Ovary (tissue), 9 donors: Measurements from ENCODE around the gene SPATA45. TPM values are rescaled to one million over a fixed set of nuclear protein-coding genes. Genes with fewer than 3 reads are reported as not detected.

Source experiments
- DNase-seq, 5 donors: peaks; one replicate each; pipeline ENCODE4 v3.0.0-alpha.2; 2019 to 2020
- H3K27ac ChIP-seq, 2 donors: fragments of 200-600 bp; one replicate each; pipeline versions ENCODE4 v1.5.1 to v1.8.0; 2019 to 2022
- H3K27me3 ChIP-seq: fragments of 200-600 bp; one replicate; pipeline ENCODE4 v1.8.0; 2022
- H3K36me3 ChIP-seq: fragments of 200-600 bp; sonication (generic); one replicate; pipeline ENCODE4 v1.5.1; 2019
- H3K4me1 ChIP-seq: one replicate; pipeline ENCODE4 v1.8.1; 2013; ENCODE audit warnings: mild to moderate bottlenecking, moderate library complexity; ENCODE audit not compliant: insufficient read depth
- H3K4me3 ChIP-seq: fragments of 200-600 bp; sonication (generic); one replicate; pipeline ENCODE4 v1.5.1; 2017
- H3K9me3 ChIP-seq, 2 donors: fragments of 200-600 bp in 1 of 2; sonication (generic) in 1 of 2; one replicate each; pipeline versions ENCODE4 v1.5.1 to v1.8.1; 2013 to 2019; ENCODE audit warnings: mild to moderate bottlenecking in 1 of 2, moderate library complexity in 1 of 2
- EP300 ChIP-seq: sonication (generic); formaldehyde crosslinking; IDR thresholded peaks from one replicate; pipeline ENCODE4 v1.6.1; 2017; ENCODE audit warnings: antibody characterized with exemption
- POLR2A ChIP-seq: fragments of 450-650 bp; IDR thresholded peaks from one replicate; pipeline ENCODE4 v1.6.1; 2017; ENCODE audit warnings: antibody characterized with exemption, mild to moderate bottlenecking, moderate library complexity
- WGBS, 3 donors: extraction: QIAGEN DNeasy Blood & Tissue Kit in 1 of 3; methylation state at CpG; one replicate each; pipeline versions ENCODE4 v1.1.5 to v1.1.7; 2013 to 2017; 5-methylcytosine and 5-hydroxymethylcytosine counted together
- intact Hi-C, 4 donors: fragments of 100-400 bp; cut with DNase I; formaldehyde crosslinking; loops; one replicate each; pipeline versions ENCODE4 v1.11.0 to v1.15.1; 2022 to 2023
- polyA plus RNA-seq, 2 donors: library from polyadenylated mRNA; stranded (reverse); fragments of 200-250 nt in 1 of 2; fragments of 350-450 nt in 1 of 2; fragmentation: Illumina TruSeq in 1 of 2; extraction: RNeasy Lipid Tissue Mini Kit (QIAGEN cat#74804) in 1 of 2; gene quantifications; one replicate each; pipeline ENCODE4 v1.2.3, GENCODE V29; 2013 to 2014
- small RNA-seq: library from RNA; depleted of rRNA; stranded (forward); fragments of <200 nt; gene quantifications from one replicate; pipeline ENCODE3, GENCODE V24; 2016
- total RNA-seq, 7 donors: library from RNA; depleted of rRNA in 2 of 7; stranded (reverse); fragments of >200 nt in 2 of 7; fragmentation: NEBNext Ultra II Directional in 3 of 7; extraction: Animal tissue kit (Norgen Biotek cat#: 25700) in 3 of 7; gene quantifications; one replicate each; pipeline versions ENCODE4 v1.1.0 to v1.2.4, GENCODE V29; 2016 to 2023
- TF ChIP-seq, protein P1 (sequence below), 3 donors: fragments of 450-650 bp in 2 of 3; fragments of 200-600 bp in 1 of 3; IDR thresholded peaks; one replicate each; pipeline versions ENCODE4 v1.5.1 to v1.8.0; 2016 to 2022; ENCODE audit warnings: antibody characterized with exemption in 3 of 3, mild to moderate bottlenecking in 1 of 3
- donor health status: DM: no; HTN: no; CAD: no; lungs with moderate emphysema.
- donor health status: DM: no; HTN: no; CAD: no.
- donor health status: Bipolar disorder and iron deficiency.
- donor health status: DM: yes; HTN: yes; CAD: no.
- donor health status: DM: no; HTN: no; CAD: no.
- donor health status: DM: yes; HTN: yes; CAD: no.

SPATA45 gene
- total and polyA plus RNA-seq, 9 donors: not detected

DNA sequence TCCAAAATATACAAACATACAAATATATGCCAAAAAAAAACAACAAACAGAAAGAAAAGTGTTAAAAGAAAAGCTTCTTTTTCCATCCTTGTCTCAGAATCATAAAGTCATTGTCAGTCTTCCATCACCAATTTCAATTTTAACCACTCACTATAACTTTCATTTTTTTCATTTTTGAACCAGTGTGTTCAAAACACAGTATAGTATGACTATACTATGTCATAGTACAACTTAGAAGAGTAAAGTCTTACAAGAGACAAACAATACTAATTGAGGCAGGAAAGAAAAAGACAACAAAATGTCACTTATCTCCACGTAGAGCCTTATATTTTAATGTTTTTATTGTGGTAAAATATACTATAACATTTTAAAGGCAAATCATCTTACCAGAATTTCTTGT, 63.5 kb downstream of the SPATA45 start:
- no peak overlapping the region for H3K4me3 ChIP-seq
- TF ChIP-seq EP300 (no peak), POLR2A (no peak)
- TF ChIP-seq, protein P1, sequence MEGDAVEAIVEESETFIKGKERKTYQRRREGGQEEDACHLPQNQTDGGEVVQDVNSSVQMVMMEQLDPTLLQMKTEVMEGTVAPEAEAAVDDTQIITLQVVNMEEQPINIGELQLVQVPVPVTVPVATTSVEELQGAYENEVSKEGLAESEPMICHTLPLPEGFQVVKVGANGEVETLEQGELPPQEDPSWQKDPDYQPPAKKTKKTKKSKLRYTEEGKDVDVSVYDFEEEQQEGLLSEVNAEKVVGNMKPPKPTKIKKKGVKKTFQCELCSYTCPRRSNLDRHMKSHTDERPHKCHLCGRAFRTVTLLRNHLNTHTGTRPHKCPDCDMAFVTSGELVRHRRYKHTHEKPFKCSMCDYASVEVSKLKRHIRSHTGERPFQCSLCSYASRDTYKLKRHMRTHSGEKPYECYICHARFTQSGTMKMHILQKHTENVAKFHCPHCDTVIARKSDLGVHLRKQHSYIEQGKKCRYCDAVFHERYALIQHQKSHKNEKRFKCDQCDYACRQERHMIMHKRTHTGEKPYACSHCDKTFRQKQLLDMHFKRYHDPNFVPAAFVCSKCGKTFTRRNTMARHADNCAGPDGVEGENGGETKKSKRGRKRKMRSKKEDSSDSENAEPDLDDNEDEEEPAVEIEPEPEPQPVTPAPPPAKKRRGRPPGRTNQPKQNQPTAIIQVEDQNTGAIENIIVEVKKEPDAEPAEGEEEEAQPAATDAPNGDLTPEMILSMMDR (IDR thresholded peaks at IDR 0.05): no peak
- DNase-seq: no peak
- intact Hi-C loops: loop anchor here in 1 of 4 donors (10.0 kb wide), 1 partner anchor 119 kb away; no protein-coding TSS in a partner anchor
- H3K36me3 ChIP-seq: no peaks in the 10 kb centered on the region
- WGBS, 3 donors: 52 to 55% (median 53%) methylated on average over 1 of the region's 1 CpG
- no peak overlapping the region for H3K27ac ChIP-seq
- no peaks in the 10 kb centered on the region for H3K27me3 ChIP-seq
- H3K4me1 ChIP-seq: no peaks in the 10 kb centered on the region
- no peaks in the 10 kb centered on the region for H3K9me3 ChIP-seq

DNA sequence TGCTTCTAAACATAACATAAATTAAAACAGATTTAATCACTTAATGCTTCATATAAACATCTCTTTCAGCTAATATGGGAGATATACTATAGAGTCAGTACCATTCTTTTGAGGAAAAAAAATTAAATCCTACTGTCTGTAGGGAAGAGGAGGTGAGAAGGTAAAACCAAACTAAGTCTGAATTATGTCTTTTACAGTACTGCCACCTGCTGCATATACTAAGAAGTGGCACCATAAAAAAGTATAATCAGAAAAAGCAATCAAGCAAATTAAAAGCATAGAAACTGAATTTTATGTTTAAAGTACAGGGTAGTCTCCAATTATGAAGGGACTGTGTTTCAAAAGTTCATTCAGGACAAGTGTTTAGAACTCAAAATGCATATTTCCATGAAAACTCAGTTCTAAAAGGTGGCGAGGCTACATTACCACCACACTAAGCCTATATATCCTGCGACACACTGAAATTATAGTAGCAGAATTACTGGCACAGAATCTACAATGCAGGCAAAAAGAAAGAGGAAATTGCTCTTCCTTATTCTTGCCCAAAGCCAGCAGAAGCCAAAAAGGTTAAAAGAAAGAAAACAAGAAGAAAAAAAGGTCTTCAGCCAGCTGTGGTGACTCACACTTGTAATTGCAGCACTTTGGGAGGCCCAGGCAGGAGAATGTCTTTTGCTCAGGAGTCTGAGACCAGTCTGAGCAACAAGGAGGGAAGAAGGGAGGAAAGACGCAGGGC, 64.9 kb downstream of the SPATA45 start:
- 92 to 96% (median 96%) methylated on average over 3 of the region's 3 CpGs for WGBS, 3 donors
- no peaks in the 10 kb centered on the region for H3K36me3 ChIP-seq
- H3K4me1 ChIP-seq: no peaks in the 10 kb centered on the region
- TF ChIP-seq POLR2A: no peak
- TF ChIP-seq, protein P1 (IDR thresholded peaks at IDR 0.05): peak in 1 of 3 donors; percentile 26
- H3K4me3 ChIP-seq: no peak overlapping the region
- no peaks in the 10 kb centered on the region for H3K9me3 ChIP-seq
- intact Hi-C loops: loop anchor here in 1 of 4 donors (10.0 kb wide), 1 partner anchor 118 kb away; no protein-coding TSS in a partner anchor
- no peak overlapping the region for H3K27ac ChIP-seq
- H3K27me3 ChIP-seq: no peaks in the 10 kb centered on the region
- no peak for DNase-seq

DNA sequence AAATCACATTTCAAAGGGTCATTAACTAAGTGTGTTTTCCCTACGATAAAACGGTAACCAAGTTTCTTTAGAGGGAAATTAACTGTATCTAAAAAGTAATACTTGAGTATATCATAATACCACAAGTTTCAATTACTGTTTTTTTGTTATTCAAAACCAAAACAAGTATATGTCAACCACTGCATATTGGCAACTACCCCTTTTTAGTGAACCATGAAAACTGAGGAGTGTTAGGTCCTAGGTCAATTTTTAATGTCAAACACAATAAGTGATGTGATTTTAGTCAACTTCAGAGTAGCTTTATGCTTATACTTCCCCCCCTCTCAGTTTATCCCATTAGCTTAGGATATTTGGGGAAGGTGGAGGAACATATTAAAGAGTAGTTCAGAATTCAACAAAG, 66.2 kb downstream of the SPATA45 start:
- H3K27me3 ChIP-seq: no peaks in the 10 kb centered on the region
- no peak overlapping the region for H3K4me3 ChIP-seq
- 90 to 95% (median 91%) methylated on average over 2 of the region's 2 CpGs for WGBS, 3 donors
- H3K4me1 ChIP-seq: no peaks in the 10 kb centered on the region
- DNase-seq: no peak
- TF ChIP-seq EP300: no peak
- TF ChIP-seq, protein P1 (IDR thresholded peaks at IDR 0.05): no peak
- no peak for TF ChIP-seq POLR2A
- intact Hi-C loops: loop anchor here in 1 of 4 donors (10.0 kb wide), 1 partner anchor 116 kb away; no protein-coding TSS in a partner anchor
- H3K36me3 ChIP-seq: no peaks in the 10 kb centered on the region
- no peaks in the 10 kb centered on the region for H3K9me3 ChIP-seq
- H3K27ac ChIP-seq: no peak overlapping the region

DNA sequence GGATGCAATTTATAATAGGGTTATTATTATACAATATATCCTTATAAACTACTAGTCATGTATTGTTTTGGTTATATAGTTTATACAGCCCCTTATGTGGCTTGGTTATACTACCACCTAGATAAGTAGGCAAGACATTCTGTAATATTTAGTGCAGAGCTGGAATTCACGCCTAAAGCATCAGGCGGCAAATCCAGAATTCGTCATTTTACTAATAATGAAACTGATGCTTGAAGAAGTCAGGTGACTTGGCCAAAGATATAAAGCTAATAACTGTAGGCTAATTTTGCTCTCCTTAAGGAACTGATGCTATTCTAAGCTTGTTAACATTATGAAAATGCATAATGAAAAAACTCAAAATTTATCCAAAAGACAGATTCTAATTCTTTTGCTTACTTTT, 66.7 kb downstream of the SPATA45 start:
- Histone ChIP-seq H3K27me3 (no peaks in the 10 kb centered on the region), H3K4me3 (no peak overlapping the region), H3K36me3 (no peaks in the 10 kb centered on the region), H3K4me1 (no peaks in the 10 kb centered on the region), H3K27ac (no peak overlapping the region), H3K9me3 (no peaks in the 10 kb centered on the region)
- DNase-seq: no peak
- intact Hi-C loops: loop anchor here in 1 of 4 donors (10.0 kb wide), 1 partner anchor 116 kb away; no protein-coding TSS in a partner anchor
- WGBS, 3 donors: 95 to 97% (median 97%) methylated on average over 3 of the region's 3 CpGs
- TF ChIP-seq EP300 (no peak), POLR2A (no peak)
- TF ChIP-seq, protein P1 (IDR thresholded peaks at IDR 0.05): no peak

Small RNA genes within 50 kb of the gene (small RNA-seq; reads per million reads assigned to genes)
- not detected for gene AC104333.1
- gene AC104333.2: not detected

Other genes starting within 250 kb of the SPATA45 start
- gene ATF3, start 238.9 kb downstream of the SPATA45 start, total RNA-seq: 100 to 1,000 TPM in 1 of 7 donors, 10 to 100 TPM in 3, 1 to 10 TPM in 3; 2.9 to 132 (median 19.4) TPM
- gene ATF3, start 238.9 kb downstream of the SPATA45 start, polyA plus RNA-seq: 10 to 100 TPM in 1 of 2 donors, 1 to 10 TPM in 1; 5.1 to 29.2 TPM
- 1 to 10 TPM in 6 of 7 donors, under 1 TPM in 1; 0.71 to 4.2 (median 2.1) TPM for gene BATF3, start 147.8 kb downstream of the SPATA45 start, total RNA-seq
- gene BATF3, start 147.8 kb downstream of the SPATA45 start, polyA plus RNA-seq: 1 to 10 TPM in 1 of 2 donors, under 1 TPM in 1; 0.90 to 1.1 TPM
- gene NSL1, start 55.9 kb downstream of the SPATA45 start, total RNA-seq: 10 to 100 TPM; 17.2 to 35.2 (median 29.2) TPM
- 10 to 100 TPM; 21.8 to 23.8 TPM for gene NSL1, start 55.9 kb downstream of the SPATA45 start, polyA plus RNA-seq
- 10 to 100 TPM in 4 of 7 donors, 1 to 10 TPM in 3; 6.8 to 17.1 (median 10.2) TPM for gene TATDN3, start 55.8 kb downstream of the SPATA45 start, total RNA-seq
- gene TATDN3, start 55.8 kb downstream of the SPATA45 start, polyA plus RNA-seq: 1 to 10 TPM; 9.2 to 9.5 TPM
- gene FLVCR1, start 10.6 kb upstream of the SPATA45 start, total RNA-seq: 10 to 100 TPM in 1 of 7 donors, 1 to 10 TPM in 6; 4.0 to 11.4 (median 7.4) TPM
- 1 to 10 TPM; 1.9 to 5.3 TPM for gene FLVCR1, start 10.6 kb upstream of the SPATA45 start, polyA plus RNA-seq
- gene VASH2, start 102.9 kb upstream of the SPATA45 start, total RNA-seq: 1 to 10 TPM in 3 of 7 donors, under 1 TPM in 4; 0.28 to 2.1 (median 0.83) TPM
- 1 to 10 TPM in 1 of 2 donors, under 1 TPM in 1; 0.74 to 1.6 TPM for gene VASH2, start 102.9 kb upstream of the SPATA45 start, polyA plus RNA-seq
- 10 to 100 TPM; 29.9 to 51.3 (median 41.4) TPM for gene ANGEL2, start 168.2 kb upstream of the SPATA45 start, total RNA-seq
- gene ANGEL2, start 168.2 kb upstream of the SPATA45 start, polyA plus RNA-seq: 10 to 100 TPM; 18.3 to 19.1 TPM
- gene RPS6KC1, start 203.6 kb upstream of the SPATA45 start, total RNA-seq: 10 to 100 TPM; 16.0 to 24.6 (median 19.2) TPM
- gene RPS6KC1, start 203.6 kb upstream of the SPATA45 start, polyA plus RNA-seq: 10 to 100 TPM in 1 of 2 donors, 1 to 10 TPM in 1; 6.8 to 15.2 TPM